ENCODE results near the gene MGAT5.

Gene MGAT5

DNA sequence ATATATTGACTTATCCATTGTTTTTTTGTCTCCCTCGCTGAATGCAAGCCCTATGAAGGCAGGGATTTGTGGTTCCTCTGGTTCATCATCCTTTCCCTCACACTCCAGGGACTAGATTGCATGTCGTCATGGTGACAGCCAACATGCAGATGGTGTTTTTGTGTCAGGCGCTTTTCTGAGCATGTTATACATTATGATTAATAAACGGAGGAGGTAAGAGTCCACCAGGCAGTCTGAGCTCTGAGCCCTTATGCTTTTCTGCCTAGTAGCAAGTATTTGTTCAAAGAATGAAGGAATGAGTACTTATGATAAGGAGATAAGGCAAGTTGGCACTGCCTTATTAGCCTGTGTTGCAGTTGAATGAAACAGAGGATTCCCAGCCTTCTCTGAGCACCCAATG is 181.6 kb downstream of the MGAT5 start:
- TF ChIP-seq, protein P1, sequence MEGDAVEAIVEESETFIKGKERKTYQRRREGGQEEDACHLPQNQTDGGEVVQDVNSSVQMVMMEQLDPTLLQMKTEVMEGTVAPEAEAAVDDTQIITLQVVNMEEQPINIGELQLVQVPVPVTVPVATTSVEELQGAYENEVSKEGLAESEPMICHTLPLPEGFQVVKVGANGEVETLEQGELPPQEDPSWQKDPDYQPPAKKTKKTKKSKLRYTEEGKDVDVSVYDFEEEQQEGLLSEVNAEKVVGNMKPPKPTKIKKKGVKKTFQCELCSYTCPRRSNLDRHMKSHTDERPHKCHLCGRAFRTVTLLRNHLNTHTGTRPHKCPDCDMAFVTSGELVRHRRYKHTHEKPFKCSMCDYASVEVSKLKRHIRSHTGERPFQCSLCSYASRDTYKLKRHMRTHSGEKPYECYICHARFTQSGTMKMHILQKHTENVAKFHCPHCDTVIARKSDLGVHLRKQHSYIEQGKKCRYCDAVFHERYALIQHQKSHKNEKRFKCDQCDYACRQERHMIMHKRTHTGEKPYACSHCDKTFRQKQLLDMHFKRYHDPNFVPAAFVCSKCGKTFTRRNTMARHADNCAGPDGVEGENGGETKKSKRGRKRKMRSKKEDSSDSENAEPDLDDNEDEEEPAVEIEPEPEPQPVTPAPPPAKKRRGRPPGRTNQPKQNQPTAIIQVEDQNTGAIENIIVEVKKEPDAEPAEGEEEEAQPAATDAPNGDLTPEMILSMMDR (IDR thresholded peaks at IDR 0.05; ENCODE audit: low read depth, low read length), result no peak
- DNase-seq (ENCODE audit: extremely low read depth, low read depth), result no peak

DNA sequence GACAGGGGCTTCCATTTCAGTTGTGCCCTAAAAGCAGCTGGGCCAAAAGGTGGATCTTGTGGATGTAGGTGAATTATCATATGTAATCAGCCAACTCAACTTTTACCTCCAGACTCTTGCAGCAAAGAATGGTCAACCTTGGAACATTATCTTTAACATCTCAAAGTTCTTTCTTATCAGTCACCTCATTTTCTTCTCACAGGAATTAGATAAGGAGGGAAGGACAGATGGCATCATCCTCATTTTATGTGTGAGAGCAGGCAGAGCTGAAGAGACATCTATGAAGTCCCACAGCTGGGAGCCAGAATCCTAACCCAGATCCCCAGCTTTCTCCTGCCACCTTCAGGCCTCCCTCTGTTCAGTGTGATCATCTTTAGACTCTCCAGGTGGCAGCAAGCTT is 182.1 kb downstream of the MGAT5 start:
- DNase-seq (ENCODE audit: extremely low read depth, low read depth), result no peak
- TF ChIP-seq, protein P1 (IDR thresholded peaks at IDR 0.05; ENCODE audit: low read depth, low read length), result no peak

DNA sequence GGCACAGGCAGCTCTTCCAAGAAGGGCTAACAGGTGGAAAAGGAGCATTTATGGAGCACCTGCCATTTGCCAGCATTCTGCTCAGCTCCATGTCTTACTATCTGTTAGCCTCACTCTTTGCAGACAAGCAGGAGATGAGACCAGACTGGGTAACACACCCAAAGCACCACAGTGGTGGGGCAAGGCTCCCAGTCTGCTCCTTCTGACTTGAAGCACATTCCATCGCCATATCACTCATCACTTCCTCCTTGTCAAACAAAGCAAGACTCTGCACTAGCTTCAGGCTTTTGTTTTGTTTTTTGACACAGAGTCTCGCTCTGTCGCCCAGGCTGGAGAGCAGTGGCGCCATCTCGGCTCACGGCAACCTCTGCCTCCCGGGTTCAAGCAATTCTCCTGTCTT is 182.8 kb downstream of the MGAT5 start:
- no peak for DNase-seq (ENCODE audit: extremely low read depth, low read depth)
- TF ChIP-seq, protein P1 (IDR thresholded peaks at IDR 0.05; ENCODE audit: low read depth, low read length), result no peak

DNA sequence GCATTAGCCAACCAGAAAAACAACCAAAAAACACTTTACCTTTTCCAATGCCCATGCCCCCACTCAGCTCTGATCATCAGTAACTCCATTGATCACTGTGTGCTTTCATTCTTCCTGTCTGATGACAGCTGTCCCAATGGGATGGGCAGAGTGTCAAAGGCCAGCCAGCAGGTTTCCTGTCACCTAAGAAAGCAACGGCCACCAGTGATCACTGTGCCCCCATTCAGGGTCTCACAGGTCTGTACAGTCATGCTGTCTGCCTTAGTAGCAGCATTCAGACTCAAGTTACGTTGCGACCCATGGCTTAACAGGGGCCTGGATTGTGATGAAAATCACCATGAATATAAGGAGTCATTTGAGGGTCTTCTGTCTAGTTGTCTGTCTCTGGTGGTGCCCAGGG is 184.5 kb downstream of the MGAT5 start:
- TF ChIP-seq, protein P1 (IDR thresholded peaks at IDR 0.05; ENCODE audit: low read depth, low read length), result no peak
- no peak for DNase-seq (ENCODE audit: extremely low read depth, low read depth)

DNA sequence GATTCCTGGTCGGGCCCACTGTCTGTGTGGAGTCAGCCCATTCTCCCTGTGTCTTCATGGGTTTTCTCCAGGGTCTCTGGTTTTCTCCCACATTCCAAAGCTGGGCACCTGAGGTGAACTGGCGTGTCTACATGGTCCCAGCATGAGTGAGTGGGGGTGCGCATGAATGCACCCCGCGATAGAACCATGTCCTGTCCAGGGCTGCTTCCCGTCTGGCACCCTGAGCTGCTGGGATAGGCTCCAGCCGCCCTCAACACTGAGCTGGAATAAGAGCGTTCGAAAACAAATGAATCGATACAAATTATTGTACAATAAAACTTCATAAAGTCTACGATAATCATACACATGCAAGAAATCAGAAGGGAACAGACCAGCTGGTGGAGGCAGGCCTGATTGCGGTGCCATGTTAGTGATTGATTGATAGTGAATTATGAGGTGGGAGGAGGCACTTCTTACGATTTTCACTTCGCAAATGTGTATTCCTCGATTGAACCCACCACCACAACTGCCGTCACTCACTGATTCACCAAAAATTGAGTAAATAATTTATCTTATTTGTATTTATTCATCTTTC is 186.6 kb downstream of the MGAT5 start:
- TF ChIP-seq, protein P1 (IDR thresholded peaks at IDR 0.05; ENCODE audit: low read depth, low read length), result no peak
- DNase-seq (ENCODE audit: extremely low read depth, low read depth), result no peak

DNA sequence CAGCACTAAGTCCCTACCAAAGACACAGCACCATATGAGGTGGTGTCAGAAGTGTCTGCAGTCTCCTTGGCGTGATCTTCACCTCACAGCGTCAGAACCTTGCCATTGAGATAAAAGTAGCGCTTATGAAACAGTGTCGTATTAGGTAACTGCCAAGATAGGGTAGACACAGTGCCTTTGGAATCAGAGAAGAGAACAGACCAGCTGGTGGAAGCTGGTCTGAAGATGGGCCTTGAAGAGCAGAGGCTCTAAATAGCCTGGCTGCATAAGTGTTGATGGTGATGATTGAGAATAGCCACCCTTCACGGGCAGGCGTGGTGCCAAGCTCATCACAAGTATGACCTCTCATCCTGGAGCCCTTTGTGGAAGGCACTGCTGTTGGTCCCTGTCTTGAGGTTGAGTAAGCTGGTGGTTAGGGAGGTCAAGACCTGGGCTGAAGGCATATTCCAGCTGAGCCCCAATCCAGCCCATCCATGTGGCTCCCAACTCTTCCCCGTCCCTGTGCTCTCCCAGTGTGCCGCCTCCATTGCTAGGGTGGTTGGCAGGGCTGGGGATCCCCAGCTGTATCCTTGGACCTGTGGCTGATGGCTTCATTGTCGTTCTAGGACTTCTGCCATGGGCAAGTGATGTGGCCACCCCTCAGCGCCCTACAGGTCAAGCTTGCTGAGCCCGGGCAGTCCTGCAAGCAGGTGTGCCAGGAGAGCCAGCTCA is 187.4 kb downstream of the MGAT5 start:
- no peak for DNase-seq (ENCODE audit: extremely low read depth, low read depth)
- TF ChIP-seq, protein P1 (IDR thresholded peaks at IDR 0.05; ENCODE audit: low read depth, low read length), result no peak

DNA sequence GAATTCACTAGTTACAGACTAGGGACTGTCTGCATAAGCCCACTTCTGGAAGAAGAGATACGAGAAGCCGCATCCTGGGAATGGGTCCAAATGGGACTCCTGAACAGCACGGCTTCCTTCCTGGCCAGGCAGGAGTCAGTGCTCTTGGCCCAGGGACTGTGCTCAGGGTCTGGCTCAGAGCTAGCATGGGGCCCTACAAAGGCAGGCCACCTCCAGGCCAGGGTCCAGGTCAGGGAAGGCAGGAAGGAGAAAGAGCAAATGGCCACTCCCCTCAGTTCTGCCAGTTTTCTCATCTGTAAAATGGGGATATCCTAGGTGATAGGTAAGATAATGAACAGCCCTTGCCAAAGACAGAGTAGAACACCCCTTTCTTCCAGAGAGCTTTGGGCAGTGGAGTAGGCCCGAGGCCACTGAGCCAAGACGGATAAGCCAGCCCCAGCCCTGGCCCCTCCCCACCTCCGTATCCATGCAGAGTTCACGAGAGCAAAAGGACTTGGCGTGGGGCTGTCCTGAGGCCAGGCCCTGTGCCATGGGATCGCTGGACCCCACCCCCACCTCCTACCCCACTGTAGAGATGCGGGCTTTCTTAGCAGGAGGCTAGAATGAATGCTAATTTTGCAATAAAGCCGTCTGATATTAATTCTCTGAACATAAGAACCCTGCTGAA is 190.1 kb downstream of the MGAT5 start:
- TF ChIP-seq, protein P1 (IDR thresholded peaks at IDR 0.05; ENCODE audit: low read depth, low read length), result no peak
- no peak for DNase-seq (ENCODE audit: extremely low read depth, low read depth)
